Measurements from ENCODE around the gene SPACA6.
A peak's percentile ranks its signal among the peaks of the same experiment; 100 is the strongest.
"Not testable (repeated sequence)": the region's sequence is repeated elsewhere in the genome, so short reads cannot be mapped to it uniquely, and the experiment has no call there.

The SPACA6 gene

GRCh38 chr19:51693260-51693659 is at the start of gene SPACA6:
SPACA6 (plus strand) TSS chr19:51693330; CDS start chr19:51693527, 197 bp downstream.
- no peak for DNase-seq

GRCh38 chr19:51644636-51645271 is 48.4 kb upstream of the SPACA6 start:
- peak; percentile 70 for DNase-seq

- DNase-seq: not testable (repeated sequence)
These were observed 46.4 kb upstream of the SPACA6 start, which contains the start of gene SIGLEC14 for GRCh38 chr19:51646730-51647129. SIGLEC14 (minus strand) TSS chr19:51646825; CDS start chr19:51646759, 66 bp downstream.

GRCh38 chr19:51647318-51647717 is 45.8 kb upstream of the SPACA6 start:
- no peak for DNase-seq

- DNase-seq: peak; percentile 99
These were observed 41.8 kb upstream of the SPACA6 start for GRCh38 chr19:51651216-51651846.

- DNase-seq: peak; percentile 61
These were observed 40.9 kb upstream of the SPACA6 start for GRCh38 chr19:51652266-51652665.

GRCh38 chr19:51653162-51653561 is 40.0 kb upstream of the SPACA6 start:
- DNase-seq: no peak

GRCh38 chr19:51654783-51655182 is 38.3 kb upstream of the SPACA6 start:
- DNase-seq: no peak

GRCh38 chr19:51660975-51661600 is 32.0 kb upstream of the SPACA6 start:
- DNase-seq: peak; percentile 79

- no peak for DNase-seq
These were observed 29.5 kb upstream of the SPACA6 start for GRCh38 chr19:51663650-51664049.

- DNase-seq: no peak
These were observed 29.0 kb upstream of the SPACA6 start for GRCh38 chr19:51664131-51664530.

- no peak for DNase-seq
These were observed 28.1 kb upstream of the SPACA6 start for GRCh38 chr19:51664997-51665396.

GRCh38 chr19:51668216-51668615 is 24.9 kb upstream of the SPACA6 start:
- peak; percentile 83 for DNase-seq

- DNase-seq: not testable (repeated sequence)
These were observed 17.1 kb upstream of the SPACA6 start for GRCh38 chr19:51675911-51676565.

- peak; percentile 27 for DNase-seq
These were observed 16.5 kb upstream of the SPACA6 start for GRCh38 chr19:51676566-51677083.

- DNase-seq: no peak
These were observed 12.7 kb upstream of the SPACA6 start for GRCh38 chr19:51680474-51680873.

- DNase-seq: peak; percentile 57
These were observed 11.7 kb upstream of the SPACA6 start for GRCh38 chr19:51681286-51681941.

GRCh38 chr19:51686171-51686570 is 7.0 kb upstream of the SPACA6 start:
- DNase-seq: no peak

- DNase-seq: no peak
These were observed 5.1 kb upstream of the SPACA6 start for GRCh38 chr19:51687791-51688670.

GRCh38 chr19:51688671-51689571 is 4.2 kb upstream of the SPACA6 start:
- no peak for DNase-seq

Measured in MV-4-11 (cell line).